Mammary epithelial cell (primary cell): ENCODE data around the gene SPATA22.
"Not testable (repeated sequence)": the region's sequence is repeated elsewhere in the genome, so short reads cannot be mapped to it uniquely, and the experiment has no call there.

Source experiments
- CTCF ChIP-seq, 2 donors: IDR thresholded peaks in 1 of 2; conservative IDR thresholded peaks in 1 of 2; 2 replicates each; pipeline ENCODE4 v1.5.1; 2011 to 2012; ENCODE audit warnings: inconsistent platforms in 2 of 2, low read length in 2 of 2, mild to moderate bottlenecking in 2 of 2, control low read depth in 1 of 2, low read depth in 1 of 2; ENCODE audit not compliant: insufficient read depth in 1 of 2; ENCODE audit errors: extremely low read depth in 1 of 2
- EZH2 ChIP-seq: IDR thresholded peaks from 2 replicates; pipeline ENCODE4 v1.6.1; 2012; ENCODE audit warnings: low read length, inconsistent platforms, borderline replicate concordance

- not testable (repeated sequence) for TF ChIP-seq CTCF (conservative IDR thresholded peaks at IDR 0.05 in 1 of 2, IDR thresholded peaks at IDR 0.05 in 1 of 2; ENCODE audit: extremely low read depth in 1 of 2, insufficient read depth in 1 of 2, low read depth in 1 of 2, low read length in 2 of 2); EZH2
These were observed 5.3 kb downstream of the SPATA22 start for GRCh38 chr17:3466355-3466754.
